Colonic mucosa (tissue), 4 donors: Measurements from ENCODE around the gene COMMD2. TPM values are rescaled to one million over a fixed set of nuclear protein-coding genes. Genes with fewer than 3 reads are reported as not detected.

Experiments
- DNase-seq: peaks from one replicate; pipeline ENCODE4 v3.0.0-alpha.2; 2020
- H3K27ac ChIP-seq: fragments of 200-600 bp; one replicate; pipeline ENCODE4 v1.8.0; 2021
- H3K27me3 ChIP-seq: fragments of 200-600 bp; one replicate; pipeline ENCODE4 v1.8.0; 2021
- H3K36me3 ChIP-seq: fragments of 200-600 bp; one replicate; pipeline ENCODE4 v1.8.0; 2021
- H3K4me1 ChIP-seq: fragments of 200-600 bp; one replicate; pipeline ENCODE4 v1.8.0; 2021; ENCODE audit warnings: mild to moderate bottlenecking
- H3K4me3 ChIP-seq: fragments of 200-600 bp; one replicate; pipeline ENCODE4 v1.8.0; 2021
- H3K9ac ChIP-seq, 2 donors: one replicate each; pipeline ENCODE4 v1.7.0; 2013; ENCODE audit warnings: control low read depth in 2 of 2, low read depth in 2 of 2, low read length in 2 of 2
- H3K9me3 ChIP-seq: fragments of 200-600 bp; one replicate; pipeline ENCODE4 v1.8.0; 2021
- intact Hi-C: fragments of 100-400 bp; cut with DNase I; formaldehyde crosslinking; loops from one replicate; pipeline ENCODE4 v1.14.1; 2022
- total RNA-seq, 2 donors: library from RNA; stranded (reverse); fragmentation: NEBNext Ultra II Directional in 1 of 2; extraction: Animal tissue kit (Norgen Biotek cat#: 25700) in 1 of 2; gene quantifications; one replicate each; pipeline ENCODE4 v1.2.1, GENCODE V29; 2021
- TF ChIP-seq, protein P1 (sequence below): fragments of 200-600 bp; IDR thresholded peaks from one replicate; pipeline ENCODE4 v1.8.0; 2022; ENCODE audit warnings: antibody characterized with exemption, mild to moderate bottlenecking
- donor health status: healthy.
- donor health status: DM: no; HTN: no; CAD: no.
- donor health status: DM: no; HTN: no; CAD: no.

Gene COMMD2
- total RNA-seq, 2 donors from 2014 or later = 22.5 to 30.7 TPM

DNA sequence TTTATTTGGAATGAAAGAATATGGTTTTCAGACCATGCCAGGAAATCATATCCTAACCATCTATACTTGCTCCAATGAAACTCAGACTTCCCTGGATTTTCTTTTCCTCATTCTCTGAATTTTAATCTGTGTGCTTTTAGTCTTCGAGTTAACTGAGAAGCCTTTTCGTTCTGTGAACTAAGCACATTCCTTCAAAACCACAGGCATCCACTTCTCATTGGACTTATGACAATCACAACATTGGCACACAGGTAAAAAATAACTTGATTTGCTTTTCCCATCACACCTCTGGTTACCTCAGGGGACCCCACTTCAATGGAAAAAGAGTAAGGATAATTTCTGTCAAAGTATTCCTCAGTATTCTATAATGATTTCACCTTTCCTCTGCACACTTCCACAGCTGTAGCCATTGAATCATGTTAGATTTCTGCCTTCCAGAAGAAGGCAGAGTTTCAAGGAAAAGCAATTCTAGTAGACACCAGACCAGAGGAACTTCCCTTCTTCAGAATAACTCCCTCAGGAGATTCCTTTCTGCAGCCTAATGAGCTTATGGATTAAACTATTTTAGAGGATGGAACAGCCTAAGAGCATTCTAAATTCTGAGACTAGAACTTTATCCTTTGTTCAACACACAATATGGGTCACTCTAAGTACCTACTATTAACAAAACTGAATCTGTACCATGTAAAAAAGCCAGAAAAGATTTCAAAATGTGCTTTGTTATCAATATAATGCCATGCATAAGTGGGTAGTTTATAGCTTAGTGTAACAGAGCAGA is 15.9 kb downstream of the COMMD2 start:
- Histone ChIP-seq H3K27ac (no peak overlapping the region), H3K4me3 (no peak overlapping the region), H3K9me3 (no peaks in the 10 kb centered on the region), H3K27me3 (no peaks in the 10 kb centered on the region), H3K36me3 (no peaks in the 10 kb centered on the region), H3K9ac (no peak overlapping the region), H3K4me1 (no peaks in the 10 kb centered on the region)
- DNase-seq = no peak
- TF ChIP-seq, protein P1, sequence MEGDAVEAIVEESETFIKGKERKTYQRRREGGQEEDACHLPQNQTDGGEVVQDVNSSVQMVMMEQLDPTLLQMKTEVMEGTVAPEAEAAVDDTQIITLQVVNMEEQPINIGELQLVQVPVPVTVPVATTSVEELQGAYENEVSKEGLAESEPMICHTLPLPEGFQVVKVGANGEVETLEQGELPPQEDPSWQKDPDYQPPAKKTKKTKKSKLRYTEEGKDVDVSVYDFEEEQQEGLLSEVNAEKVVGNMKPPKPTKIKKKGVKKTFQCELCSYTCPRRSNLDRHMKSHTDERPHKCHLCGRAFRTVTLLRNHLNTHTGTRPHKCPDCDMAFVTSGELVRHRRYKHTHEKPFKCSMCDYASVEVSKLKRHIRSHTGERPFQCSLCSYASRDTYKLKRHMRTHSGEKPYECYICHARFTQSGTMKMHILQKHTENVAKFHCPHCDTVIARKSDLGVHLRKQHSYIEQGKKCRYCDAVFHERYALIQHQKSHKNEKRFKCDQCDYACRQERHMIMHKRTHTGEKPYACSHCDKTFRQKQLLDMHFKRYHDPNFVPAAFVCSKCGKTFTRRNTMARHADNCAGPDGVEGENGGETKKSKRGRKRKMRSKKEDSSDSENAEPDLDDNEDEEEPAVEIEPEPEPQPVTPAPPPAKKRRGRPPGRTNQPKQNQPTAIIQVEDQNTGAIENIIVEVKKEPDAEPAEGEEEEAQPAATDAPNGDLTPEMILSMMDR = no peak
- intact Hi-C loops = no loop called here

DNA sequence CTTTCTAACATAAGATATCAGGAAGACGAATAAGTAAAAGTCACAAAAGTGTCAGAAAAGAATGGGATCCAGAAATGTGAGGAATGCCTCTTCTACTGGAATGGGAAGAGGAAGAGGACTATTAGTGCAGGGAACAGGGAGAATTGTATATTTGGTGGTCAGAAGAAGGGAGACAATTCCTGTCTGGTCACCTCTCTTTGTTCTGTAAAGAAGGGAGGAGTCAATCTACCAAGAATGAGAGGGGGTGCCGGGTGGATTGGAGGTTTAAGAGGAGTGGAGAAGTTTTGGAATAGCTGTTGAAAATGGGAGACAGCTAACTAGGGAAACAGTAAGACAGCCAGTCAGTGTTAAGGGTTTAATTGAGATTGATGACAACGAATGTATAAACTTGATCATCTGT is 20.1 kb downstream of the COMMD2 start:
- TF ChIP-seq, protein P1 = no peak
- no peaks in the 10 kb centered on the region for H3K4me1 ChIP-seq
- no peak overlapping the region for H3K9ac ChIP-seq
- H3K36me3 ChIP-seq = no peaks in the 10 kb centered on the region
- H3K9me3 ChIP-seq = no peaks in the 10 kb centered on the region
- no peak overlapping the region for H3K4me3 ChIP-seq
- intact Hi-C loops = no loop called here
- no peak overlapping the region for H3K27ac ChIP-seq
- no peaks in the 10 kb centered on the region for H3K27me3 ChIP-seq
- DNase-seq = no peak

- no peaks in the 10 kb centered on the region for H3K27me3 ChIP-seq
- no peaks in the 10 kb centered on the region for H3K9me3 ChIP-seq
- intact Hi-C loops = no loop called here
- H3K9ac ChIP-seq = no peak overlapping the region
- TF ChIP-seq, protein P1 = no peak
- no peak overlapping the region for H3K27ac ChIP-seq
- H3K4me3 ChIP-seq = no peak overlapping the region
- H3K4me1 ChIP-seq = no peaks in the 10 kb centered on the region
- DNase-seq = no peak
- H3K36me3 ChIP-seq = no peaks in the 10 kb centered on the region
These were observed 24.6 kb downstream of the COMMD2 start for GRCh38 chr3:149727656-149728055.

- no peak for DNase-seq
- Histone ChIP-seq H3K9me3 (no peaks in the 10 kb centered on the region), H3K36me3 (no peaks in the 10 kb centered on the region), H3K4me3 (no peak overlapping the region), H3K27me3 (no peaks in the 10 kb centered on the region), H3K9ac (no peak overlapping the region), H3K27ac (no peak overlapping the region), H3K4me1 (no peaks in the 10 kb centered on the region)
- TF ChIP-seq, protein P1 = no peak
- intact Hi-C loops = no loop called here
These were observed 25.4 kb downstream of the COMMD2 start for GRCh38 chr3:149726716-149727407.

DNA sequence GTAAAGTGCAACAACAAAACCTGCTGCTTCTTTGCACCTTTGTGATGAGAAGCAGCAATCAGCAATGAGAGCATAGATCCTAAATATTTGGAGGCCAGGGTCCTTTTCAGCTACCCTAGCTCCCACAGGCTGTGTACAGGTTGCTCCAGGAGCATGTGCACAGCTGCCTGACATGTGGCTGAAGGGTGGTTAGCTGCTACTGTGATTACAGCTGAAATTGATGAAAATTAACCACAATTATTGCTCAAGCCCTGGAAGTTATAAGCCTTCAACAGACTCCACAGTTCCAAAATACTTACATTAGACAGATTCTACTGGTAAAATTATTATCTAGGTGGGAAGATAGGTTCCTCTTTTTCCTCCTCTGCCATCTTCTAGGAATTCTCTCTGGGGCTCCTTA is 28.5 kb downstream of the COMMD2 start:
- Histone ChIP-seq H3K9ac (no peak overlapping the region), H3K9me3 (no peaks in the 10 kb centered on the region), H3K4me1 (no peaks in the 10 kb centered on the region), H3K27ac (no peak overlapping the region), H3K4me3 (no peak overlapping the region), H3K27me3 (no peaks in the 10 kb centered on the region), H3K36me3 (no peaks in the 10 kb centered on the region)
- no peak for DNase-seq
- intact Hi-C loops = no loop called here
- TF ChIP-seq, protein P1 = no peak
